H1 (cell line): ENCODE measurements around the gene LAPTM4A.

ENCODE experiments used
- BCL11A ChIP-seq, 2 experiments: IDR thresholded peaks; one replicate each; pipeline ENCODE4 v1.6.1; 2011; ENCODE audit warnings: low read depth in 2 of 2, low read length in 2 of 2, mild to moderate bottlenecking in 2 of 2
- CHD1 ChIP-seq: IDR thresholded peaks from 2 replicates; pipeline ENCODE4 v1.6.1; 2012; ENCODE audit warnings: low read depth, low read length, improper control_type of control experiment
- CTCF ChIP-seq, 3 experiments: IDR thresholded peaks; 1 replicate in 2 of 3; 2 replicates in 1 of 3; pipeline versions ENCODE4 v1.5.1 to v1.6.1; 2011; ENCODE audit warnings: low read length in 3 of 3, mild to moderate bottlenecking in 3 of 3, inconsistent platforms in 2 of 3, low read depth in 1 of 3, moderate library complexity in 1 of 3; ENCODE audit not compliant: insufficient read depth in 1 of 3; ENCODE audit errors: control extremely low read depth in 1 of 3
- HDAC6 ChIP-seq: IDR thresholded peaks from one replicate; pipeline ENCODE4 v1.7.1; 2012; ENCODE audit warnings: low read depth, mild to moderate bottlenecking, inconsistent platforms, low read length, moderate library complexity
- KDM5A ChIP-seq: fragments of 200-600 bp; IDR thresholded peaks from 2 replicates; pipeline ENCODE4 v1.7.1; 2012; ENCODE audit warnings: mild to moderate bottlenecking, low read length, inconsistent platforms, mixed read lengths
- PHF8 ChIP-seq: fragments of 200-600 bp; sonication (generic); conservative IDR thresholded peaks from 2 replicates; pipeline ENCODE4 v1.7.1; 2012; ENCODE audit warnings: low read depth, mild to moderate bottlenecking, inconsistent platforms, low read length, moderate library complexity
- POLR2A ChIP-seq, 2 experiments: IDR thresholded peaks; 1 replicate in 1 of 2; 2 replicates in 1 of 2; pipeline ENCODE4 v1.6.1; 2011; ENCODE audit warnings: low read depth in 2 of 2, low read length in 2 of 2, mild to moderate bottlenecking in 2 of 2; ENCODE audit errors: control extremely low read depth in 1 of 2
- POLR2AphosphoS5 ChIP-seq: IDR thresholded peaks from 2 replicates; pipeline ENCODE4 v1.6.1; 2011; ENCODE audit warnings: low read depth, low read length
- SIN3A ChIP-seq, 2 experiments: IDR thresholded peaks in 1 of 2; conservative IDR thresholded peaks in 1 of 2; 2 replicates each; pipeline ENCODE4 v1.6.1; 2011 to 2012; ENCODE audit warnings: low read length in 2 of 2, improper control_type of control experiment in 1 of 2, low read depth in 1 of 2, mild to moderate bottlenecking in 1 of 2
- SP1 ChIP-seq: IDR thresholded peaks from 2 replicates; pipeline ENCODE4 v1.6.1; 2011; ENCODE audit warnings: low read depth, low read length
- SRF ChIP-seq: IDR thresholded peaks from 2 replicates; pipeline ENCODE4 v1.6.1; 2011; ENCODE audit warnings: mild to moderate bottlenecking, low read depth, low read length, moderate library complexity
- USF2 ChIP-seq: IDR thresholded peaks from 2 replicates; pipeline ENCODE4 v1.6.1; 2011; ENCODE audit warnings: low read length, improper control_type of control experiment
- ZNF274 ChIP-seq: IDR thresholded peaks from 2 replicates; pipeline ENCODE4 v1.7.0; 2012; ENCODE audit warnings: low read length, borderline replicate concordance; ENCODE audit errors: extremely low read depth

- TF ChIP-seq POLR2AphosphoS5 (no peak), SP1 (no peak), ZNF274 (no peak), SRF (no peak), CTCF (IDR thresholded peaks at IDR 0.05; ENCODE audit: control extremely low read depth in 1 of 3, insufficient read depth in 1 of 3, low read depth in 1 of 3, low read length in 3 of 3) (no peak), KDM5A (no peak), PHF8 (no peak), SIN3A (conservative IDR thresholded peaks at IDR 0.05 in 1 of 2, IDR thresholded peaks at IDR 0.05 in 1 of 2; ENCODE audit: low read depth in 1 of 2, low read length in 2 of 2) (no peak), CHD1 (no peak), POLR2A (IDR thresholded peaks at IDR 0.05; ENCODE audit: control extremely low read depth in 1 of 2, low read depth in 2 of 2, low read length in 2 of 2) (no peak), USF2 (no peak), BCL11A (IDR thresholded peaks at IDR 0.05; ENCODE audit: low read depth in 2 of 2, low read length in 2 of 2) (no peak), HDAC6 (no peak)
These were observed 49.3 kb upstream of the LAPTM4A start for GRCh38 chr2:20100711-20101110.
